NCI-H510A (cell line): ENCODE results near the gene TNFSF12.

ENCODE experiments used
- DNase-seq: peaks from one replicate; lab custom pipeline; 2025; lab: John Stamatoyannopoulos, UW

TNFSF12 gene, protein sequence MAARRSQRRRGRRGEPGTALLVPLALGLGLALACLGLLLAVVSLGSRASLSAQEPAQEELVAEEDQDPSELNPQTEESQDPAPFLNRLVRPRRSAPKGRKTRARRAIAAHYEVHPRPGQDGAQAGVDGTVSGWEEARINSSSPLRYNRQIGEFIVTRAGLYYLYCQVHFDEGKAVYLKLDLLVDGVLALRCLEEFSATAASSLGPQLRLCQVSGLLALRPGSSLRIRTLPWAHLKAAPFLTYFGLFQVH

DNA sequence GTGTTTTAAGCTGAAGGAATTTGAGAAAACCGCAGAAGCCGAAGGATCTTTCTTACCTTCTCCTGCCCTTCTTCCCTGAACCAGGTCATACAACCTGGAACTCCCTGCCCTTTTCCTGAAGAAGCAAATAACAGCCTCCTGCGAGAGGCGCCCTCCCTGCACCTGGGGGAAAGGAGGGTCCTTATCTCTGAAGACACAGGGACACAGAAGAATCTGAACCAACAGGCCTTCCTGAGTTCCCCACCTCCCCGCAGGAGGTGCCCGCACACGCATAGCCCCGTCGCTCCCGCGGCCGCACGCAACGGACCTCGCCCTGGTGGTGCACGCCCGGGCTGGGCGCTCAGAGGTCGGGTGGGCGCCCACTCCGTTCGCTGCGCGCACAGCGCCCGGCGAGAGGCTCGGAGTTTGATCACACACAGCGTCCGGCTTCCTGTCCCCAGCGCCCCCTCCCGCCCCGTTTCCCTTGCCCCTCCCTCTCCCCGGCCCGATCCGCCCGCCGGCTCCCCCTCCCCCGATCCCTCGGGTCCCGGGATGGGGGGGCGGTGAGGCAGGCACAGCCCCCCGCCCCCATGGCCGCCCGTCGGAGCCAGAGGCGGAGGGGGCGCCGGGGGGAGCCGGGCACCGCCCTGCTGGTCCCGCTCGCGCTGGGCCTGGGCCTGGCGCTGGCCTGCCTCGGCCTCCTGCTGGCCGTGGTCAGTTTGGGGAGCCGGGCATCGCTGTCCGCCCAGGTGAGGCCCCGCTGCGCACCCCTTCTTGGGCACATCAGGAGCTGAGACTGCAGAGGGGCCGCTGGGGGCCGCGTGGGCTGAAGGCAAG lies at the start of gene TNFSF12:
Gene TNFSF12, plus strand, starts transcription at position 474 of the 816 bp plus-strand sequence. Its CDS starts 96 bp downstream, at position 570.
- no peak for DNase-seq

DNA sequence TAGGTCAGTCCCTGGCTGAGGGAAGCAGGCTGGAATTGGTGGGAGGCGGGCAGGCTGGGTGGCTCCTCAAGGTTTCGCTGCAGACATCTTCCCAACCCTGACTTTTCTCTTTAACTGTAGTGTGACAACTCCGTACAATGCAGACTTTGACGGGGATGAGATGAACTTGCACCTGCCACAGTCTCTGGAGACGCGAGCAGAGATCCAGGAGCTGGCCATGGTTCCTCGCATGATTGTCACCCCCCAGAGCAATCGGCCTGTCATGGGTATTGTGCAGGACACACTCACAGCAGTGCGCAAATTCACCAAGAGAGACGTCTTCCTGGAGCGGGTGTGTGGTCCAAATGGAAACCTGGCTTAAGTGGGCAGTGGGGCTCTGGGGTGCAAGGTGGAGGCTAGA lies 49.7 kb upstream of the TNFSF12 start:
- no peak for DNase-seq

DNA sequence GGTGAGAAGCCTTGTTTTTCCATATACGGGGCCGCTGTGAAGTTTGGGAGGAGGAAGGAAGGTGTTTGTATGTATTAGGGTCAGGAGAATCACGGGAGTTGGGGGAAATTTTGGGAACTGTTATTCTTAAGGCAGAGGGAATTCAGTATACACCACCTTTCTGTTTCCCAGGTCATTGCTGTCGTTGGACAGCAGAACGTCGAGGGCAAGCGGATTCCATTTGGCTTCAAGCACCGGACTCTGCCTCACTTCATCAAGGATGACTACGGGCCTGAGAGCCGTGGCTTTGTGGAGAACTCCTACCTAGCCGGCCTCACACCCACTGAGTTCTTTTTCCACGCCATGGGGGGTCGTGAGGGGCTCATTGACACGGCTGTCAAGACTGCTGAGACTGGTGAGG lies 47.1 kb upstream of the TNFSF12 start:
- no peak for DNase-seq

DNA sequence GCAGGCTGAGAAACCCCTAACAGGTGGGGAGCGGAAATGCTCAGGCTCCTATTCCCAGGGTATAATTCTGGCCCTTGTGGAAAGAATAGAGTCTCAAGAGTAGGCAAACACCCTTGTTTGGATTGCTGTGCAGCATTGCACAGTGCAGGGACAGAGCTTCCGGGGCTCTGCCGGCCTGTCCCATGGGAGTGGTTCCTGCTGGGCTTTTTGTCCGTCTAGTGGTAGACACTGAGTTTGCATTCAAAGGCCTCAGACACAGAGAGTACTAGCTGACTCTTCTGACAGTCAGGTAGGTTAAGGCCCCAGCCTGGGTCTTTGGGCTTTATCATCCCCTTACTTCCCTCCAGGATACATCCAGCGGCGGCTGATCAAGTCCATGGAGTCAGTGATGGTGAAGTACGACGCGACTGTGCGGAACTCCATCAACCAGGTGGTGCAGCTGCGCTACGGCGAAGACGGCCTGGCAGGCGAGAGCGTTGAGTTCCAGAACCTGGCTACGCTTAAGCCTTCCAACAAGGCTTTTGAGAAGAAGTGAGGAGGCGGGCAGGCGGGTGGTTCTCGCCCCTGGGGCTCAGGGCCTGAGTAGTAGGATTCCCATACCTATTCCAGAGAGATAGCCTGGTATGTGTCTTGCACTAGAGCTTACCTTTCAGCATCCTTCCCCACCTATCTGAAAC lies 46.5 kb upstream of the TNFSF12 start:
- no peak for DNase-seq

DNA sequence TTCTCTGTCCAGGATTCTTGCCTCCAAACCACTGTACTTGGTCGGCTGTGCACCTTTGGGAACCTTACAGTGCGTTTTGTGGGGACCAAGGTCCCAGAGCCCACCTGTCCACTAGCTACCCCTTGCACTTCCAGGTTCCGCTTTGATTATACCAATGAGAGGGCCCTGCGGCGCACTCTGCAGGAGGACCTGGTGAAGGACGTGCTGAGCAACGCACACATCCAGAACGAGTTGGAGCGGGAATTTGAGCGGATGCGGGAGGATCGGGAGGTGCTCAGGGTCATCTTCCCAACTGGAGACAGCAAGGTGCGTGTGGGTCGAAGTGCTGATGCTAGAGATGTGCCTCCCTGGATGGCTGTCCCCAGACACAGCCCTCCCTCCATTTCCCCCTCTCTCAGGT lies 45.9 kb upstream of the TNFSF12 start:
- DNase-seq = no peak

DNA sequence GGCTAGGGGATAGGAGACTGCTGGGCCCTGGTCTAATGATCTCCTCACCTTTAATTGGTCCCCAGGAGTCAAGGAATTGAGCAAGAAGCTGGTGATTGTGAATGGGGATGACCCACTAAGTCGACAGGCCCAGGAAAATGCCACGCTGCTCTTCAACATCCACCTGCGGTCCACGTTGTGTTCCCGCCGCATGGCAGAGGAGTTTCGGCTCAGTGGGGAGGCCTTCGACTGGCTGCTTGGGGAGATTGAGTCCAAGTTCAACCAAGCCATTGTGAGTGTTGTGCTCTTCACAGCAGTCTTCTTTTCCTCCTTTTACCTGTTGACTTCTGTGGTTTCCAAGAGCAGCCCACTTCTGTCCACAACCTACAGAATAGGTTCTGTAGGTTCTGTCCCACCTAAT lies 45.3 kb upstream of the TNFSF12 start:
- no peak for DNase-seq

DNA sequence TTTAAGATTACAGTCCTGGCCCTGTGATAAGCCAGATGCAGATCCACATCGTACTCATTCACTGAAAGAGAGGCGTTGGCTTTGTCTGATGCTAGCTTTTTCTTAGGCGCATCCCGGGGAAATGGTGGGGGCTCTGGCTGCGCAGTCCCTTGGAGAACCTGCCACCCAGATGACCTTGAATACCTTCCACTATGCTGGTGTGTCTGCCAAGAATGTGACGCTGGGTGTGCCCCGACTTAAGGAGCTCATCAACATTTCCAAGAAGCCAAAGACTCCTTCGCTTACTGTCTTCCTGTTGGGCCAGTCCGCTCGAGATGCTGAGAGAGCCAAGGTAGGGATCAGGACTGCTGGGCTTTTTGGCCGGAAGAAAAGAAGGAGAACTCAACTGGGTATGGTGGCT lies 40.7 kb upstream of the TNFSF12 start:
- DNase-seq = no peak

DNA sequence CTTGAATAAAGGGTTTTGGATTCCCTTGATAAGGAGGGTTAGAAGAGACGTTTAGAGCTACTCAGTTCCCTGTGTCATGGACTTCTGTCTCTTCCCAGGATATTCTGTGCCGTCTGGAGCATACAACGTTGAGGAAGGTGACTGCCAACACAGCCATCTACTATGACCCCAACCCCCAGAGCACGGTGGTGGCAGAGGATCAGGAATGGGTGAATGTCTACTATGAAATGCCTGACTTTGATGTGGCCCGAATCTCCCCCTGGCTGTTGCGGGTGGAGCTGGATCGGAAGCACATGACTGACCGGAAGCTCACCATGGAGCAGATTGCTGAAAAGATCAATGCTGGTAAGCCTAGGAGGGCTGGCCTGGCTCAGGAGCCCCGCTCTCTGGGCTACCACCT lies 40.0 kb upstream of the TNFSF12 start:
- no peak for DNase-seq

DNA sequence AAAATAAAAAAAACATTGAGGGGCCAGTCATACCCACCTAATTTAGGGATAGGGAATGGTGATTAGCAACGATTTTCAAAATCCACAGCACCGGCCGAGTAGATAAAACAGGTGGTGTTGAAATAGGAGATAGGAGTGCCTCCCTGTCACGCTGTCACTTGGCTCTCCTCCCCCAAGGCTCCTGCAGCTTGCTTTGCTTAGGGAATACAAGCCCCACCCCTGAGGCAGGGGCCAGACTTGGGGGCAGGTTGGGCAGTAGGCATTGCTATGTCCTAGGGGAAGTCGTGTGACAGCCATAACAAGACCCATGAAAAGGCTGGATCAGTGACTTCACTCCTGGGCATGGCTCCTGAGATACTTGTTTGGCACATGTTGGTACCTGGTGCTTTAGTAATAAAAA lies 38.9 kb upstream of the TNFSF12 start:
- no peak for DNase-seq

DNA sequence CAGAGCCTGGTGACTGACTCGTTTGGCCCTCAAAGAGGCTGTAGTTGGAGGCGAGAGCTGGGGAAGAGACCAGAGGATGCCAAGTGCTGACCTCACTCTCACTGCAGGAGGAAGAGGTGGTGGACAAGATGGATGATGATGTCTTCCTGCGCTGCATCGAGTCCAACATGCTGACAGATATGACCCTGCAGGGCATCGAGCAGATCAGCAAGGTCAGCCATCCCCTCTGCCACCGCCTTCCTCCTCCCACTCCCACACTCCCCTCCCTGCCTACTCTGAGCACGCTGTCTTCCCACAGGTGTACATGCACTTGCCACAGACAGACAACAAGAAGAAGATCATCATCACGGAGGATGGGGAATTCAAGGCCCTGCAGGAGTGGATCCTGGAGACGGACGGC lies 37.8 kb upstream of the TNFSF12 start:
- no peak for DNase-seq

DNA sequence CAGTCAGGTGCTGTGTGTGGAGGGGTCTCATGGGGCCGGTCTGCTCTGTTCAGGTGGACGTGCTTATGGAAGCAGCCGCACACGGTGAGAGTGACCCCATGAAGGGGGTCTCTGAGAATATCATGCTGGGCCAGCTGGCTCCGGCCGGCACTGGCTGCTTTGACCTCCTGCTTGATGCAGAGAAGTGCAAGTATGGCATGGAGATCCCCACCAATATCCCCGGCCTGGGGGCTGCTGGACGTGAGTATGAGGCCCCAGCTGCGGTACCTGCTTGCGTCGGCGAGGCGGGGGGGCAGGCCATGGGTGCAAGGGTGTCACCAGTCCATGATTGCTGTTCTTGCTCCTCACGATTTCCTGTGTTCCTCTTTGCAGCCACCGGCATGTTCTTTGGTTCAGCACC lies 36.8 kb upstream of the TNFSF12 start:
- no peak for DNase-seq

DNA sequence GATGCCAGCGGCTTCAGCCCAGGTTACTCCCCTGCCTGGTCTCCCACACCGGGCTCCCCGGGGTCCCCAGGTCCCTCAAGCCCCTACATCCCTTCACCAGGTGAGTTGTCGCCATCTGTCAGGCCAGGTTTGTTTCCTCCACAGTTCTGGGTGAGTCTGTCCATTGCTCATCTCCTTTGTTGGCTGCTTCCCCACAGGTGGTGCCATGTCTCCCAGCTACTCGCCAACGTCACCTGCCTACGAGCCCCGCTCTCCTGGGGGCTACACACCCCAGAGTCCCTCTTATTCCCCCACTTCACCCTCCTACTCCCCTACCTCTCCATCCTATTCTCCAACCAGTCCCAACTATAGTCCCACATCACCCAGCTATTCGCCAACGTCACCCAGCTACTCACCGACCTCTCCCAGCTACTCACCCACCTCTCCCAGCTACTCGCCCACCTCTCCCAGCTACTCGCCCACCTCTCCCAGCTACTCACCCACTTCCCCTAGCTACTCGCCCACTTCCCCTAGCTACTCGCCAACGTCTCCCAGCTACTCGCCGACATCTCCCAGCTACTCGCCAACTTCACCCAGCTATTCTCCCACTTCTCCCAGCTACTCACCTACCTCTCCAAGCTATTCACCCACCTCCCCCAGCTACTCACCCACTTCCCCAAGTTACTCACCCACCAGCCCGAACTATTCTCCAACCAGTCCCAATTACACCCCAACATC lies 35.9 kb upstream of the TNFSF12 start:
- DNase-seq = no peak

DNA sequence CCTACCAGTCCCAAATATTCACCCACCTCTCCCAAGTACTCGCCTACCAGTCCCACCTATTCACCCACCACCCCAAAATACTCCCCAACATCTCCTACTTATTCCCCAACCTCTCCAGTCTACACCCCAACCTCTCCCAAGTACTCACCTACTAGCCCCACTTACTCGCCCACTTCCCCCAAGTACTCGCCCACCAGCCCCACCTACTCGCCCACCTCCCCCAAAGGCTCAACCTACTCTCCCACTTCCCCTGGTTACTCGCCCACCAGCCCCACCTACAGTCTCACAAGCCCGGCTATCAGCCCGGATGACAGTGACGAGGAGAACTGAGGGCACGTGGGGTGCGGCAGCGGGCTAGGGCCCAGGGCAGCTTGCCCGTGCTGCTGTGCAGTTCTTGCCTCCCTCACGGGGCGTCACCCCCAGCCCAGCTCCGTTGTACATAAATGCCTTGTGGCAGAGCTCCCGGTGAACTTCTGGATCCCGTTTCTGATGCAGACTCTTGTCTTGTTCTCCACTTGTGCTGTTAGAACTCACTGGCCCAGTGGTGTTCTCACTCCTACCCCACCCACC lies 34.9 kb upstream of the TNFSF12 start:
- no peak for DNase-seq

DNA sequence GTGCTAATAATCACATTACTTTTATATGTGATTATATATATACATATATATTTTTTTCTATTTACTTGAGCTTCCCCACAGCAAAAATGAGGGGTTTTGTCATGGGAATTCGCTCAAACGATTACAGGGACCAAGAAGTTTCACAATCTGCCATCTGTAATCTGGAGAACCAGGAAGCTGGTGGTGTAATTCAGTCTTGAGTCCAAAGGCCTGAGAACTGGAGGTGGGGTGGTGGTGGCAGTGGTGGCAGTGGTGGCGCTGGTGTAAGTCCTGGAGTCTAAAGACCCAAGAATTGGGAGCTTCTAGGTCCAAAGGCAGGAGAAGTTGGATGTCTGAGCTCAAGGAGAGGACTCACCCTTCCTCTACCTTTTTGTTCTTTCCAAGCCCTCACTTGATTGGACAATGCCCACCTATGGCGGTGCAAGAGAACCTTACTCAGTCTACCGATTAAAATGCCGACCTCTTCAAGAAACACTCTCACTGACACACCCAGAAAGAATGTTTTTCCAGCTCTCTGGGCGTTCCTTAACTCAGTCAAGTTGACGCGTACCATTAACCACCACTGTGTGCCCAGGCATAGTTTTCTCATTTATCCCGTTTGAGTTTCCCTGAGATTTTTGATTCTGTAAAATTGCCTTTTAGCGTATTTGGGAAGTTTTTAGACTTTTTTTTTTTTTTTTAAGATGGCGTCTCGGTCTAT lies 32.8 kb upstream of the TNFSF12 start:
- no peak for DNase-seq

DNA sequence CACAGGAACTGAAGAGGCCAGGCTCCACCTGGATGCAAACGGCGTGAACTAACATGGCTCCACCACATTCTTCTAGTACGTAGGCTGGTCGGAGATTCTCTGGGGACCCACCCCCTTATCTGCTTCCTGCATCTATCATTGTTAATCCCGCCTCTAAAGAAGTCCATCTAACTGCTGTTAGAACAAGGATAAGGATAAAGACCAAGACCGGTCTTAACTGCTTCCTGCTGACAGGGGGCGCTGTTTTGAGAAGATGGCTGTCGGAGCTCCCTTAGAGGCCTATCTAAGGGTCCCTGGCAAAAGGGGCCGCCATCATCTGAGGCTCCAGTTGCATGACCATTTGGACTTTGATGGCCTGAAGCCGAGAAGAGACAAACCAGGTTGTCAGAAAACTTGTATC lies 25.8 kb upstream of the TNFSF12 start:
- DNase-seq = no peak

DNA sequence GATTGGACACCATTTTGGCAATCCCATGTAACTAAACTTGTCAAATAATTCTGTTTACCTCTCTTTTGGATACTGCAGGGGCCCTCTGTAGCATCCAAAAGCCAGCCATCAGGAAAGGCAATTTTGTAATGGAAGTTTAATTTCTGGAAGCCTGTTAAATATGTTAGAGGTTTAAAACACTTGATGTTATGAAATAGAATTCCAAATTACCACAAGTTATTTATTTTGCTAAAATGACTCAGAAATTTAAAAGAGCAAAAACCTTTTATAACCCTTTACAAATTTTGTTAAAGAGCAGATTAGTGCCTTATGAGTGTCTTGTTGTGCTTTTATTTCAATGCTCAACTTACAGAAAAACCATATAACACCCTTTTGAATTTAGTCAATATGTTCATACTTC lies 20.0 kb upstream of the TNFSF12 start:
- DNase-seq = no peak

DNA sequence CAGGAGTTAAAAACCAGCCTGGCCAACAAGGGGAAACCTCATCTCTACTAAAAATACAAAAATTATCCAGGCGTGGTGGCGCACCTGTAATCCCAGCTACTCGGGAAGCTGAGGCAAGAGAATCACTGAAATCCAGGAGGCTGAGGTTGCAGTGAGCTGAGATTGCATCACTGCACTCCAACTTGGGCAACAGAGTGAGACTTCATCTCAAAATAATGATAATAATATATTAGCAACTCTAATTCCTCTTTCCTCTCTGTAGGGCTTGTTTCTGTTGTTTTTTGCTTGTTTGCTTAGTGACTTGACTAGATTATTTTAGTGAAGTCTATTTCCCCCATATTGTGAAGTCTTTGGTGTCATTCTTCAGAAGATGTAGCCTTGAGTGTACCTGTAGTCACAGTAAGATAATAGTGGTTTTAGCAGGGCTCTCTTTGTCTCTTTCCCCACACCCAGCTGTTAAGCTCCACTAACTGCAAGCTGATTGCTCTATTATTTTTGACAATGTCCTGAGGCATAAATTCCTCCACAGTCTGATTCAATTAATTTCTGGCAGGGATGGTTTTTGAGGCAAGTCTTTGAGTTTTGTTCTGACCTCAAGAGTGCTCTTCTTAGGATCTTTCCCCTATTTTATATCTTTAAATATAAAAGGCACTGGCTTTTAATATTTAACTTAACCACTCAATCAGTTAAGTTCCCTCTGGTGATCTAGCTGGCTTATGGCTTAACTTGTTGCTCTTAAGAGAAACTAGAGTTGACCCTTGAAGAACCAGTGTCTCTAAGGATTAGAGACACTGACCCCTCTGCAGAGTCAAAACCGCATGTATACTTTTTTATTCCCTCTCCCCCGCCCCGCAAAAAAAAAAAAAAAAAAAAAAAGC lies 18.6 kb upstream of the TNFSF12 start:
- DNase-seq = no peak

DNA sequence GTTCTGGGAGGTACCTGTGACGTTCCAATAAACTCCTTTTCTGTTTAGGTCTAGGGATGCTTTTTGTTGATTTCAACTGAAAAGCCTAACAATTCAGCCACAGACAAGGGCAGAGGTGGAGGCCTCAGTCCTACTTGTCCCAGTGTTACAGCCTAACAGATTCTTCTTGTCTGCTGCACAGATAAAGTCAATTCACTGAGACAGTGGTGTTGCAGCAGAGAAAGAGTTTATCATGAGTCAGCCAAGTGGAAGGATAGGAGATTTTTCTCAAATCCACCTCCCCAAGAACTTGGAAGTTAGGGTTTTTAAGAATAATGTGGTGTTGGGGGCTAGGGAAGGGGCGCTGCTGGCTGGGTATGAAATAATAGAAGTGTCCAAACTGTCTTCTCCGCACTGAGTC lies 10.8 kb upstream of the TNFSF12 start:
- no peak for DNase-seq

DNA sequence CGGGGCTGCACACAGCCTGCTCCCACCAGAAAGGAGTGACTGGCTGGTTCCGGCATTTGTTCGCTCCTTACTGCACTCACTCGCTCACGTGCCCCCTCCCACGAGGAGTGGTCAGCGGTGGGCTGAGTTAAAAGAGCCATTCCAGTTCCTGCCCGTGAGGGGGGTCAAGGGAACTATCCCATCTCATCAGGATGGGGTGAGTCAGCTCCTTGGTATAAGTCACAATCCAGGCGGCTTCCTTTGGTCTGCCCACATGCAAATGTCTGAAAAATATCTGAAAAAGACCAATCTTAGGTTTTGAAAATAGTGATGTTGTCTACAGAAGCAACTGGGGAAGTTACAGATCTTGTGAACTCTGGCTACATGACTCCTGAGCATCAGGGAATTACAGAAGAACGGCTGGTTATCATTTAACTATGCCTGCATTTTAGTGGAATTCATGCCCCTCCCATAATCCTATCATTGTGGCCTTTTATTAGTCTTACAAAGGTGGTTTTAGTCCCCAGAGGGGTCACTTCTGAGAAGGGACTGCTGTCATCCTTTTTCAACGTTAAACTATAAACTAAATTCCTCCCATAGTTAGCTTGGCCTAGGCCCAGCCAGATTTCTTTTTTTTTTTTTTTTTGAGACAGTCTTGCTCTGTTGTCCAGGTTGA lies 9.8 kb upstream of the TNFSF12 start:
- DNase-seq = no peak

DNA sequence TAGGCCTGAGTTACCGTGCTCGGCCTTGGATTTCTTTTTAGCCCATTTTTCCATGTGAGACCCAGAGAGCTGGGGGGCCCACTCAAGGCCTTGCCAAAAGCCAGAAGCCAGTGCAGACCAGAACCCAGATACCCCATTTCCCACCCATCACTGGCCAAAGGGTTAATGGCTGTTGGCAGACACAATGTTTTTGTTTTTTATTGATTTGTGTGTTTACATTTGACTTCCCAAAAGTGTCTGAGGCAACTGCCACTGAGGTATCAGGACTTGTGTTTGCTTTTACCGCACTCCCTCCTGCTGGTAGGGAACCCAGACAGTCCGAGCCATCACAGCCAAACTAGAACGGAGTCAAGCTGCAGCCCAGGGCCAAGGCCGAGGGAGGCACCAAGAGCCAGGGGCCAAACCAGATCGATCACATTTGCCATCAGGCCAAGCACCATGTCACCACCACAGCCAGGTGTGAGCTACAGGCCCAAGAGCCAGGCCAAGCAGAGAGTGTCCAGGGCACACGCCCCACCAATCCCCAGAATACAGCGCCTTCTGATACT lies 7.7 kb upstream of the TNFSF12 start:
- no peak for DNase-seq
